ENCODE results near the gene NUCB1. TPM values are rescaled to one million over a fixed set of nuclear protein-coding genes. Genes with fewer than 3 reads are reported as not detected.
A peak's percentile ranks its signal among the peaks of the same experiment; 100 is the strongest.

NUCB1 gene
- 100 to 1,000 TPM; 229 to 236 TPM for total RNA-seq

- Mint-ChIP-seq H3K4me3 (peak within 1 kb of the TSS; percentile 98), H3K4me1 (ENCODE audit: low read depth) (peaks cover 42% of the 10 kb centered on the region), H3K27me3 (ENCODE audit: low read depth) (peaks cover 8% of the 10 kb centered on the region), H3K27ac (peak within 1 kb of the TSS; percentile 96), H3K36me3 (ENCODE audit: low read depth) (peaks cover 35% of the 10 kb centered on the region), H3K9me3 (ENCODE audit: insufficient read depth) (no peaks in the 10 kb centered on the region)
- CTCF ChIA-PET, result interaction anchor here (0.8 to 2.4 kb wide), 14 partner anchors 13 to 105 kb away, joined by 3 to 17 read pairs (median 4); partner anchors contain the start of genes GYS1, PPP1R15A and RUVBL2
- DNase-seq, result peak; percentile 100
- POLR2A ChIA-PET, result interaction anchor here (0.7 to 3.8 kb wide), 13 partner anchors 11 to 105 kb away, joined by 3 to 74 read pairs (median 5); partner anchors contain the start of genes BAX, DHDH, FTL and GYS1
- ATAC-seq, result peak; percentile 92
Measured at GRCh38 chr19:48899781-48900476, at the start of gene NUCB1. Gene NUCB1 (plus strand): TSS chr19:48900312. CDS start chr19:48900797, 485 bp downstream.

DNA sequence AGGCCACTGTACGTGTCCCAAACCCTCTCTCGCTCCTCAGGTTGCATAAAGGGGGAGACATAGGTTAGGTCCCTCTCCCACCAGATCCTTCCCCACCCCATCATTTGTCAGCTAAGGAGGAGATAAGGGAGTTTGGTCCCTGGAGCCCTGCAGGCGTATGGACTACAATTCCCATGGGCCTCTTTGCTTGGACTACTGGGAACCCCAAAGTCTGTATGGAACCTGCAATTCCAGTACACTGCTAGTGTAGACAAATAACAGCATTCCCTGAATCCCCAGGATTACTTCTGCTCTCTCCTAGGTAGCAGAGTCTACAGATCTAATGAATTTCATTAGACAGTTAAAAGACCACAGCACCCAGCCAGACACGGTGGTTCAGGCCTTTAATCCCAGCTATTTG lies 47.8 kb upstream of the NUCB1 start:
- H3K27me3 Mint-ChIP-seq (ENCODE audit: low read depth), result no peaks in the 10 kb centered on the region
- POLR2A ChIA-PET, result no interaction called here

DNA sequence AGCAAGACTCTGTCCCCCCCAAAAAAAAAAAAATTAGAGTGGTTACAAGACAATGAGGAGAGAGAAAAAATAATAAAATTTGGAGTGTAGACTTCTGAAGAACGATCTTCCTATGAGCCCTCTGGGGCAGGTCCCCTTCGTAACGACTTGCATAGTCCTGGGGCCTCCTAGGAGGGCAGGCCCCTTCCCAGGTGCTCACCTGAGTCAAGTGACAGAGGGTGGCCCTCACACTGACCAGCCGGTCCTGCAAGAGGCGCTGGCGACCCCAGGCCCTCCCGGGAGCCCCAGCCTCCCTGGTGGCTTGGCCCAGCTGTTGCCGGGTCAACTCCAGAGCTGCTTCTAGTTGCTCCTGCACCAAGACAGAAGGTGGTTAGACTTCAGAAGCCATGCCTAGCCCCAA lies 46.6 kb upstream of the NUCB1 start:
- no peak for ATAC-seq
- POLR2A ChIA-PET, result no interaction called here
- H3K27ac Mint-ChIP-seq, result no peak overlapping the region

More for the DNA sequence above, 47.8 kb upstream of the NUCB1 start:
- DNase-seq (no peak), ATAC-seq (no peak)
- no peaks in the 10 kb centered on the region for H3K9me3 Mint-ChIP-seq (ENCODE audit: insufficient read depth)
- no peak overlapping the region for H3K27ac Mint-ChIP-seq
- CTCF ChIA-PET, result interaction anchor here (1.0 to 2.5 kb wide), 3 partner anchors 10 to 57 kb away, joined by 3 to 13 read pairs (median 4); no protein-coding TSS in a partner anchor
- no peaks in the 10 kb centered on the region for H3K4me1 Mint-ChIP-seq (ENCODE audit: low read depth)
- no peaks in the 10 kb centered on the region for H3K36me3 Mint-ChIP-seq (ENCODE audit: low read depth)
- H3K4me3 Mint-ChIP-seq, result no peak overlapping the region

GRCh38 chr19:48854103-48854502 lies 46.0 kb upstream of the NUCB1 start:
- POLR2A ChIA-PET, result no interaction called here
- Mint-ChIP-seq H3K4me3 (no peak overlapping the region), H3K27me3 (ENCODE audit: low read depth) (no peaks in the 10 kb centered on the region), H3K27ac (no peak overlapping the region), H3K36me3 (ENCODE audit: low read depth) (no peaks in the 10 kb centered on the region), H3K4me1 (ENCODE audit: low read depth) (peaks cover 1% of the 10 kb centered on the region), H3K9me3 (ENCODE audit: insufficient read depth) (no peaks in the 10 kb centered on the region)
- CTCF ChIA-PET, result interaction anchor here (1.2 kb wide), 1 partner anchor 12 kb away, joined by 5 read pairs; no protein-coding TSS in a partner anchor
- ATAC-seq, result no peak
- DNase-seq, result no peak

More for the DNA sequence above, 46.6 kb upstream of the NUCB1 start:
- Mint-ChIP-seq H3K36me3 (ENCODE audit: low read depth) (no peaks in the 10 kb centered on the region), H3K4me3 (no peak overlapping the region), H3K27me3 (ENCODE audit: low read depth) (no peaks in the 10 kb centered on the region), H3K4me1 (ENCODE audit: low read depth) (no peaks in the 10 kb centered on the region), H3K9me3 (ENCODE audit: insufficient read depth) (no peaks in the 10 kb centered on the region)
- no peak for DNase-seq
- CTCF ChIA-PET, result interaction anchor here (1.3 to 2.5 kb wide), 2 partner anchors 11 to 58 kb away, joined by 4 to 13 read pairs; no protein-coding TSS in a partner anchor

DNA sequence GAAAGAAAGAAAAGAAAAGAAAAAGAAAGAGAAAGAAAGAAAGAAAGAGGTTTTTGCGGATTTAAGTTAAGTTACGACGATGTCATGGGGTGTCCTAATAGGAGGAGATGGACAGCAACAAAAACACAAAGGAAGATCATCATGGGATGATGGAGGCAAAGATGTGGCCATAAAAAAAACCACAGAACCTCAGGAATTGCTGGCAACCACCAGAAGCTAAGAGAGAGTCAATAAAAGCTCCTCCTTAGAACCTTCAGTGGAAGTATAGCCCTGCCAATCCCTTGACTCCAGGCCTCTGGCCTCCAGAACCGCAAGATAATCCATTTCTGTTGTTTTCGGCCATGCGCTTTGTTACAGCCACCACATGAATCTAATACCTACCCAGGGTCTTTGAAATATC lies 43.2 kb upstream of the NUCB1 start:
- CTCF ChIA-PET, result interaction anchor here (1.0 to 1.2 kb wide), 2 partner anchors 12 to 14 kb away, joined by 4 to 6 read pairs; no protein-coding TSS in a partner anchor
- Mint-ChIP-seq H3K27me3 (ENCODE audit: low read depth) (no peaks in the 10 kb centered on the region), H3K4me3 (no peak overlapping the region), H3K4me1 (ENCODE audit: low read depth) (peaks cover 4% of the 10 kb centered on the region), H3K27ac (no peak overlapping the region), H3K9me3 (ENCODE audit: insufficient read depth) (no peaks in the 10 kb centered on the region), H3K36me3 (ENCODE audit: low read depth) (no peaks in the 10 kb centered on the region)
- no peak for ATAC-seq
- POLR2A ChIA-PET, result interaction anchor here (0.8 kb wide), 1 partner anchor 15 kb away, joined by 3 read pairs; no protein-coding TSS in a partner anchor
- no peak for DNase-seq

DNA sequence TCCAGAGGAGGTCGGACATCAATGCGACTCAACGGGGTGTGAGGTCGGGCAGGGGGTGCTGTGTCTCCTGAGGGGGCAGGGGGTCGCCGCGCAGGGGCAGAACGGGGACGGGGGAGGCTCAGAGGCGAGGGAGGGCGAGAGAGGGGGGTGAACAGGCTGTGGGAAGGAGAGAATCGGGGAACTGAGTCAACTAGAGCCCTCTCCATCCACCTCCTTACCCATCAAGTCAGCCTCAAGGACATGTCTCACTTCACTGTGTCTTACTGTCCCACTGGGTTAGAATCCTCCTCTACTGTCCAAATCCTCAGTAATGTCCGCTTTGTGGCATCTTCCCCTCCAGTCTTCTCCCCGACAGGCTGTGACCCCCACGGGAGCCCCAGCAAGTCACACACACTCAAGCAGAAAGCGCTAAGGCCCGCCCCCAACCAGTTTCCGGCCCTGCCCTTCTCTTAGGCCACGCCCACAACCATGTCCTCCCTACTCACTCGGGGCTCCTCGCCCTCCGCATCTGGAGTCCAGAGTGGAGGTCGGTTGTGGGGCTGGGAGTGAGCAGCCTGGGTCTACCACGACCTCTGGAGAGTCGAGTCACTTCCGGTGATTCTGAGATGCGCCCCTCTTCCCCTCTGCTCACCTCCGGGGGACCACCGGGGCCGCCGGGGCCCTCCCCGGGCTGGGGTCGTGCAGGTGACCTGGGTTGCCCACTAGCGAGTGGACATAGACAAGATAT lies 41.0 kb upstream of the NUCB1 start:
- ChIA-PET CTCF (interaction anchor here (1.1 kb wide), 1 partner anchor 17 kb away, joined by 5 read pairs; no protein-coding TSS in a partner anchor), POLR2A (interaction anchor here (0.6 to 1.4 kb wide), 3 partner anchors 13 to 20 kb away, joined by 4 to 8 read pairs (median 5); partner anchors contain the start of gene PPP1R15A)
- H3K27ac Mint-ChIP-seq, result peak overlapping the region; percentile 89
- no peaks in the 10 kb centered on the region for H3K27me3 Mint-ChIP-seq (ENCODE audit: low read depth)
- DNase-seq, result peak; percentile 88
- H3K4me3 Mint-ChIP-seq, result peak overlapping the region; percentile 83
- no peaks in the 10 kb centered on the region for H3K36me3 Mint-ChIP-seq (ENCODE audit: low read depth)
- H3K9me3 Mint-ChIP-seq (ENCODE audit: insufficient read depth), result no peaks in the 10 kb centered on the region
- peaks cover 4% of the 10 kb centered on the region for H3K4me1 Mint-ChIP-seq (ENCODE audit: low read depth)
- ATAC-seq, result peak; percentile 92

- ATAC-seq (peak; percentile 10), DNase-seq (peak; percentile 28)
- Mint-ChIP-seq H3K36me3 (ENCODE audit: low read depth) (no peaks in the 10 kb centered on the region), H3K27ac (no peak overlapping the region), H3K4me1 (ENCODE audit: low read depth) (peaks cover 4% of the 10 kb centered on the region), H3K27me3 (ENCODE audit: low read depth) (no peaks in the 10 kb centered on the region), H3K4me3 (peak overlapping the region; percentile 83), H3K9me3 (ENCODE audit: insufficient read depth) (no peaks in the 10 kb centered on the region)
- ChIA-PET CTCF (no interaction called here), POLR2A (no interaction called here)
Measured at GRCh38 chr19:48859711-48860572, 40.2 kb upstream of the NUCB1 start.

DNA sequence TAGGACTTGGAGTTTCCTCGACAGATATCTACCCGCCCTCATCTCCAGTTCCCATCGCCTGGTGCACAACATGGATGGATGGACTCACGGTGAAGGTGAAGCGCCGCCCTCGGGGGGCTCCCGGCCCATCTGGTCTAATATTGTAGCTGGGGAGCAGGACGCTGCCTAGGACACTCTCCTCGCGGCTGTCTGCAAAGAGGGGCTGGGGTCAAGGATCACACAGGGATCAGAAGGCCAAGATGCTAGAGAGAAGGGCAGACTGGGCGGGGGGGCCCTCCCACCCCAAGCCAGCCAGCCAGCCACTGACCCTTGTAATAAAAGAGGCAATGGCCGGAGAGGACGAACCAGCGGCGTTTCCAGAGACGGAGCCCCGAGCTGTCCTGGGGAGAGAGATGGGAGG lies 38.8 kb upstream of the NUCB1 start:
- ATAC-seq, result no peak
- no peaks in the 10 kb centered on the region for H3K9me3 Mint-ChIP-seq (ENCODE audit: insufficient read depth)
- no peak overlapping the region for H3K27ac Mint-ChIP-seq
- H3K4me1 Mint-ChIP-seq (ENCODE audit: low read depth), result peaks cover 4% of the 10 kb centered on the region
- POLR2A ChIA-PET, result interaction anchor here (1.0 to 1.1 kb wide), 2 partner anchors 11 kb away, joined by 5 to 6 read pairs; partner anchors contain the start of gene PPP1R15A
- DNase-seq, result no peak
- no peaks in the 10 kb centered on the region for H3K27me3 Mint-ChIP-seq (ENCODE audit: low read depth)
- no peaks in the 10 kb centered on the region for H3K36me3 Mint-ChIP-seq (ENCODE audit: low read depth)
- CTCF ChIA-PET, result interaction anchor here (1.7 kb wide), 1 partner anchor 18 kb away, joined by 5 read pairs; no protein-coding TSS in a partner anchor
- no peak overlapping the region for H3K4me3 Mint-ChIP-seq

GRCh38 chr19:48862827-48863226 lies 37.3 kb upstream of the NUCB1 start:
- ChIA-PET CTCF (interaction anchor here (1.7 kb wide), 1 partner anchor 20 kb away, joined by 5 read pairs; no protein-coding TSS in a partner anchor), POLR2A (no interaction called here)
- peaks cover 4% of the 10 kb centered on the region for H3K4me1 Mint-ChIP-seq (ENCODE audit: low read depth)
- DNase-seq (no peak), ATAC-seq (no peak)
- H3K4me3 Mint-ChIP-seq, result no peak overlapping the region
- H3K36me3 Mint-ChIP-seq (ENCODE audit: low read depth), result no peaks in the 10 kb centered on the region
- no peaks in the 10 kb centered on the region for H3K9me3 Mint-ChIP-seq (ENCODE audit: insufficient read depth)
- no peaks in the 10 kb centered on the region for H3K27me3 Mint-ChIP-seq (ENCODE audit: low read depth)
- no peak overlapping the region for H3K27ac Mint-ChIP-seq

- no peak overlapping the region for H3K27ac Mint-ChIP-seq
- peaks cover 3% of the 10 kb centered on the region for H3K4me1 Mint-ChIP-seq (ENCODE audit: low read depth)
- ChIA-PET POLR2A (no interaction called here), CTCF (interaction anchor here (1.1 kb wide), 1 partner anchor 25 kb away, joined by 3 read pairs; no protein-coding TSS in a partner anchor)
- ATAC-seq (no peak), DNase-seq (no peak)
- H3K27me3 Mint-ChIP-seq (ENCODE audit: low read depth), result no peaks in the 10 kb centered on the region
- no peak overlapping the region for H3K4me3 Mint-ChIP-seq
- H3K36me3 Mint-ChIP-seq (ENCODE audit: low read depth), result no peaks in the 10 kb centered on the region
- H3K9me3 Mint-ChIP-seq (ENCODE audit: insufficient read depth), result no peaks in the 10 kb centered on the region
Measured at GRCh38 chr19:48866692-48867091, 33.4 kb upstream of the NUCB1 start.

Data from activated CD8-positive, alpha-beta T cell treated with anti-CD3 and anti-CD28 coated beads, Interleukin-2, amount 10 ng/mL, durations not matched to agents 7 days and 5 days (primary cell).